ENCODE results near the gene APLP1.

DNA sequence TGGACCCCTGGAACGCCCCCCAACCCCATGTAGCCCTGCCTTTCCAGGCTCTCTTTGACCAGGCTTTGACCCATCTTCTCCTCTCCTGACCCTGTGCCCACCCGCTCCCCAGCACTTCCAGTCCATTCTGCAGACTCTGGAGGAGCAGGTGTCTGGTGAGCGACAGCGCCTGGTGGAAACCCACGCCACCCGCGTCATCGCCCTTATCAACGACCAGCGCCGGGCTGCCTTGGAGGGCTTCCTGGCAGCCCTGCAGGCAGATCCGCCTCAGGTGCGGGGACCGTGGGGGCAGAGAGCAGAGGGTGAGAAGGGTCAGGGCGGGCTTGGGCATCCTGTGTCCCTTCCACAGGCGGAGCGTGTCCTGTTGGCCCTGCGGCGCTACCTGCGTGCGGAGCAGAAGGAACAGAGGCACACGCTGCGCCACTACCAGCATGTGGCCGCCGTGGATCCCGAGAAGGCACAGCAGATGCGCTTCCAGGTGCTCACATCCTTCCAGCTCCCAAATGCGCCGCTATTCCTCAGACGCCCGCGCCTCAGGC lies 6.1 kb downstream of the APLP1 start:
- TF ChIP-seq, protein P1, sequence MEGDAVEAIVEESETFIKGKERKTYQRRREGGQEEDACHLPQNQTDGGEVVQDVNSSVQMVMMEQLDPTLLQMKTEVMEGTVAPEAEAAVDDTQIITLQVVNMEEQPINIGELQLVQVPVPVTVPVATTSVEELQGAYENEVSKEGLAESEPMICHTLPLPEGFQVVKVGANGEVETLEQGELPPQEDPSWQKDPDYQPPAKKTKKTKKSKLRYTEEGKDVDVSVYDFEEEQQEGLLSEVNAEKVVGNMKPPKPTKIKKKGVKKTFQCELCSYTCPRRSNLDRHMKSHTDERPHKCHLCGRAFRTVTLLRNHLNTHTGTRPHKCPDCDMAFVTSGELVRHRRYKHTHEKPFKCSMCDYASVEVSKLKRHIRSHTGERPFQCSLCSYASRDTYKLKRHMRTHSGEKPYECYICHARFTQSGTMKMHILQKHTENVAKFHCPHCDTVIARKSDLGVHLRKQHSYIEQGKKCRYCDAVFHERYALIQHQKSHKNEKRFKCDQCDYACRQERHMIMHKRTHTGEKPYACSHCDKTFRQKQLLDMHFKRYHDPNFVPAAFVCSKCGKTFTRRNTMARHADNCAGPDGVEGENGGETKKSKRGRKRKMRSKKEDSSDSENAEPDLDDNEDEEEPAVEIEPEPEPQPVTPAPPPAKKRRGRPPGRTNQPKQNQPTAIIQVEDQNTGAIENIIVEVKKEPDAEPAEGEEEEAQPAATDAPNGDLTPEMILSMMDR (IDR thresholded peaks at IDR 0.05; ENCODE audit: insufficient read depth, low read length) = no peak
- TF ChIP-seq SPI1 (IDR thresholded peaks at IDR 0.05; ENCODE audit: borderline replicate concordance, low read depth) (no peak), POLR2AphosphoS5 (IDR thresholded peaks at IDR 0.05; ENCODE audit: low read depth) (no peak), GABPA (IDR thresholded peaks at IDR 0.05; ENCODE audit: low read depth) (no peak)
- TF ChIP-seq, protein P2, sequence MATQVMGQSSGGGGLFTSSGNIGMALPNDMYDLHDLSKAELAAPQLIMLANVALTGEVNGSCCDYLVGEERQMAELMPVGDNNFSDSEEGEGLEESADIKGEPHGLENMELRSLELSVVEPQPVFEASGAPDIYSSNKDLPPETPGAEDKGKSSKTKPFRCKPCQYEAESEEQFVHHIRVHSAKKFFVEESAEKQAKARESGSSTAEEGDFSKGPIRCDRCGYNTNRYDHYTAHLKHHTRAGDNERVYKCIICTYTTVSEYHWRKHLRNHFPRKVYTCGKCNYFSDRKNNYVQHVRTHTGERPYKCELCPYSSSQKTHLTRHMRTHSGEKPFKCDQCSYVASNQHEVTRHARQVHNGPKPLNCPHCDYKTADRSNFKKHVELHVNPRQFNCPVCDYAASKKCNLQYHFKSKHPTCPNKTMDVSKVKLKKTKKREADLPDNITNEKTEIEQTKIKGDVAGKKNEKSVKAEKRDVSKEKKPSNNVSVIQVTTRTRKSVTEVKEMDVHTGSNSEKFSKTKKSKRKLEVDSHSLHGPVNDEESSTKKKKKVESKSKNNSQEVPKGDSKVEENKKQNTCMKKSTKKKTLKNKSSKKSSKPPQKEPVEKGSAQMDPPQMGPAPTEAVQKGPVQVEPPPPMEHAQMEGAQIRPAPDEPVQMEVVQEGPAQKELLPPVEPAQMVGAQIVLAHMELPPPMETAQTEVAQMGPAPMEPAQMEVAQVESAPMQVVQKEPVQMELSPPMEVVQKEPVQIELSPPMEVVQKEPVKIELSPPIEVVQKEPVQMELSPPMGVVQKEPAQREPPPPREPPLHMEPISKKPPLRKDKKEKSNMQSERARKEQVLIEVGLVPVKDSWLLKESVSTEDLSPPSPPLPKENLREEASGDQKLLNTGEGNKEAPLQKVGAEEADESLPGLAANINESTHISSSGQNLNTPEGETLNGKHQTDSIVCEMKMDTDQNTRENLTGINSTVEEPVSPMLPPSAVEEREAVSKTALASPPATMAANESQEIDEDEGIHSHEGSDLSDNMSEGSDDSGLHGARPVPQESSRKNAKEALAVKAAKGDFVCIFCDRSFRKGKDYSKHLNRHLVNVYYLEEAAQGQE (IDR thresholded peaks at IDR 0.05; ENCODE audit: insufficient replicate concordance, low read depth) = no peak

All from HL-60 (cell line).